Lung (tissue), 12 donors: ENCODE measurements around the gene RFX5. TPM values are rescaled to one million over a fixed set of nuclear protein-coding genes. Genes with fewer than 3 reads are reported as not detected.

ENCODE experiments used
- ATAC-seq: fragments of 200-7000 bp; cut with Tn5 transposase; one replicate; pipeline ENCODE4 v1.9.1; 2020; ENCODE audit warnings: moderate number of reproducible peaks; ENCODE audit not compliant: insufficient read depth, low FRiP score
- DNase-seq, 3 donors: peaks; one replicate each; pipeline ENCODE4 v3.0.0-alpha.2; 2013 to 2017
- H3K27ac ChIP-seq, 2 donors: one replicate each; pipeline ENCODE4 v1.5.1; 2013; ENCODE audit warnings: mild to moderate bottlenecking in 2 of 2, moderate library complexity in 2 of 2, control low read depth in 1 of 2, inconsistent platforms in 1 of 2, low read depth in 1 of 2, low read length in 1 of 2
- H3K27me3 ChIP-seq, 3 donors: one replicate each; pipeline ENCODE4 v1.5.1; 2013; ENCODE audit warnings: low read length in 2 of 3; ENCODE audit not compliant: control insufficient read depth in 3 of 3, insufficient read depth in 3 of 3
- H3K36me3 ChIP-seq, 4 donors: one replicate each; pipeline ENCODE4 v1.5.1; 2013; ENCODE audit warnings: low read length in 4 of 4, mild to moderate bottlenecking in 1 of 4, moderate library complexity in 1 of 4; ENCODE audit not compliant: control insufficient read depth in 4 of 4, insufficient read depth in 4 of 4
- H3K4me1 ChIP-seq, 5 donors: one replicate each; pipeline ENCODE4 v1.5.1; 2013; ENCODE audit warnings: low read length in 5 of 5, mild to moderate bottlenecking in 2 of 5, moderate library complexity in 1 of 5; ENCODE audit not compliant: control insufficient read depth in 5 of 5, insufficient read depth in 5 of 5
- H3K4me3 ChIP-seq: one replicate; pipeline ENCODE4 v1.5.1; 2013; ENCODE audit warnings: mild to moderate bottlenecking, control low read depth, moderate library complexity
- H3K9ac ChIP-seq, 2 donors: one replicate each; pipeline ENCODE4 v1.5.1; 2013; ENCODE audit warnings: low read length in 2 of 2, control low read depth in 1 of 2; ENCODE audit not compliant: insufficient read depth in 1 of 2
- H3K9me3 ChIP-seq, 4 donors: one replicate each; pipeline ENCODE4 v1.5.1; 2013; ENCODE audit warnings: low read length in 3 of 4, mild to moderate bottlenecking in 1 of 4, moderate library complexity in 1 of 4; ENCODE audit not compliant: control insufficient read depth in 4 of 4, insufficient read depth in 3 of 4
- CTCF ChIP-seq: IDR thresholded peaks from 2 replicates; pipeline ENCODE4 v1.5.1; 2012; ENCODE audit warnings: mild to moderate bottlenecking; ENCODE audit errors: control extremely low read depth, extremely low read depth
- whole genome bisulfite sequencing, 2 donors: extraction: QIAGEN DNeasy Blood & Tissue Kit; methylation state at CpG; one replicate each; pipeline ENCODE4 v1.1.7; 2013; 5-methylcytosine and 5-hydroxymethylcytosine counted together
- polyA plus RNA-seq, 2 donors: library from polyadenylated mRNA; stranded (reverse); fragments of 200-250 nt; gene quantifications; one replicate each; pipeline ENCODE4 v1.2.1, GENCODE V29; 2013
- total RNA-seq, 2 donors: library from RNA; depleted of rRNA in 1 of 2; stranded (reverse); fragments of >200 nt in 1 of 2; gene quantifications; one replicate each; pipeline ENCODE4 v1.2.1, GENCODE V29; 2014 to 2021
- donor health status: control.
- donor health status: control.
- donor health status: Bipolar disorder and iron deficiency.
- donor health status: healthy.
- donor health status: DM: yes; HTN: yes; CAD: no.

Gene RFX5
- total and polyA plus RNA-seq, 4 donors, result 16.6 to 40.3 (median 34.6) TPM

GRCh38 chr1:151362308-151363155 lies 15.5 kb upstream of the RFX5 start:
- DNase-seq, result no peak
- H3K27ac ChIP-seq, result no peak overlapping the region
- H3K9me3 ChIP-seq, result peaks cover 0 to 5% (median 1%) of the 10 kb centered on the region in 4 donors
- H3K4me3 ChIP-seq, result no peak overlapping the region
- no peaks in the 10 kb centered on the region for H3K27me3 ChIP-seq
- H3K9ac ChIP-seq, result no peak overlapping the region
- 97 to 100% methylated on average over 3 of the region's 3 CpGs for WGBS, 2 donors
- H3K4me1 ChIP-seq, result no peaks in the 10 kb centered on the region
- no peak for TF ChIP-seq CTCF
- ATAC-seq, result no peak
- H3K36me3 ChIP-seq, result peaks cover 0 to 51% (median 26%) of the 10 kb centered on the region in 4 donors

- H3K27ac ChIP-seq, result no peak overlapping the region
- ATAC-seq, result no peak
- no peak overlapping the region for H3K4me3 ChIP-seq
- H3K27me3 ChIP-seq, result no peaks in the 10 kb centered on the region
- peaks cover 0 to 49% (median 25%) of the 10 kb centered on the region in 4 donors for H3K36me3 ChIP-seq
- H3K9ac ChIP-seq, result no peak overlapping the region
- no peak for DNase-seq
- peaks cover 0 to 5% (median 1%) of the 10 kb centered on the region in 4 donors for H3K9me3 ChIP-seq
- TF ChIP-seq CTCF, result no peak
- no peaks in the 10 kb centered on the region for H3K4me1 ChIP-seq
These were observed 14.8 kb upstream of the RFX5 start for GRCh38 chr1:151361883-151362282.

- Histone ChIP-seq H3K27me3 (no peaks in the 10 kb centered on the region), H3K27ac (no peak overlapping the region), H3K4me1 (no peaks in the 10 kb centered on the region), H3K9me3 (peaks cover 0 to 3% (median 0%) of the 10 kb centered on the region in 4 donors), H3K4me3 (no peak overlapping the region), H3K9ac (no peak overlapping the region), H3K36me3 (no peaks in the 10 kb centered on the region)
- ATAC-seq (no peak), DNase-seq (no peak)
- WGBS, 2 donors, result 58 to 89% methylated on average over 2 of the region's 2 CpGs
- no peak for TF ChIP-seq CTCF
These were observed 9.6 kb upstream of the RFX5 start for GRCh38 chr1:151356696-151357095.
